HL-60/S4 (cell line): ENCODE measurements around the gene BTRC.

Experiments used
- in situ Hi-C: fragments of 300-500 bp; cut with MboI; formaldehyde crosslinking; loops from 2 replicates; pipeline ENCODE4 v1.14.3; 2022; ENCODE audit warnings: low sequenced_read_pairs

The BTRC gene

GRCh38 chr10:101476383-101476782 lies 122.4 kb downstream of the BTRC start:
- in situ Hi-C loops = no loop called here

- in situ Hi-C loops = no loop called here
These were observed 125.0 kb downstream of the BTRC start for GRCh38 chr10:101478956-101479355.

- in situ Hi-C loops = no loop called here
These were observed 127.3 kb downstream of the BTRC start for GRCh38 chr10:101481256-101481655.

- in situ Hi-C loops = no loop called here
These were observed 128.6 kb downstream of the BTRC start for GRCh38 chr10:101482568-101482967.

- in situ Hi-C loops = no loop called here
These were observed 130.3 kb downstream of the BTRC start for GRCh38 chr10:101484175-101484745.

GRCh38 chr10:101485207-101485606 lies 131.2 kb downstream of the BTRC start:
- in situ Hi-C loops = no loop called here

GRCh38 chr10:101485681-101486554 lies 132.0 kb downstream of the BTRC start:
- in situ Hi-C loops = no loop called here

GRCh38 chr10:101487399-101487798 lies 133.4 kb downstream of the BTRC start:
- in situ Hi-C loops = no loop called here

GRCh38 chr10:101489355-101489754 lies 135.4 kb downstream of the BTRC start:
- in situ Hi-C loops = no loop called here

GRCh38 chr10:101490026-101490425 lies 136.1 kb downstream of the BTRC start:
- in situ Hi-C loops = no loop called here

- in situ Hi-C loops = no loop called here
These were observed 138.2 kb downstream of the BTRC start for GRCh38 chr10:101492205-101492604.

GRCh38 chr10:101492814-101493213 lies 138.8 kb downstream of the BTRC start:
- in situ Hi-C loops = no loop called here

- in situ Hi-C loops = no loop called here
These were observed 139.3 kb downstream of the BTRC start for GRCh38 chr10:101493249-101493648.

GRCh38 chr10:101493782-101494281 lies 139.9 kb downstream of the BTRC start:
- in situ Hi-C loops = no loop called here

- in situ Hi-C loops = no loop called here
These were observed 140.7 kb downstream of the BTRC start for GRCh38 chr10:101494650-101495049.

GRCh38 chr10:101495324-101495925 lies 141.5 kb downstream of the BTRC start:
- in situ Hi-C loops = no loop called here

GRCh38 chr10:101504438-101504837 lies 150.5 kb downstream of the BTRC start:
- in situ Hi-C loops = no loop called here

- in situ Hi-C loops = no loop called here
These were observed 153.1 kb downstream of the BTRC start for GRCh38 chr10:101506829-101507661.

GRCh38 chr10:101507828-101508227 lies 153.9 kb downstream of the BTRC start:
- in situ Hi-C loops = no loop called here

GRCh38 chr10:101511938-101512337 lies 158.0 kb downstream of the BTRC start:
- in situ Hi-C loops = no loop called here

GRCh38 chr10:101512738-101513137 lies 158.8 kb downstream of the BTRC start:
- in situ Hi-C loops = no loop called here
